CD4-positive, alpha-beta T cell (primary cell): ENCODE data around the gene MYBPC3. TPM values are rescaled to one million over a fixed set of nuclear protein-coding genes. Genes with fewer than 3 reads are reported as not detected.

Source experiments
- ATAC-seq: fragments of 200-7000 bp; cut with Tn5 transposase; one replicate; pipeline ENCODE4 v1.10.0; 2022; ENCODE audit warnings: mild to moderate bottlenecking; ENCODE audit not compliant: poor library complexity
- CTCF ChIA-PET: fragments of 350-600 bp; sonication (Branson Sonifier 250); formaldehyde crosslinking; loops from one replicate; lab custom pipeline; 2021; ENCODE audit warnings: antibody characterized with exemption, inconsistent platforms; lab: Charles Lee
- POLR2A ChIA-PET: fragments of 350-600 bp; sonication (Branson Sonifier 250); formaldehyde crosslinking; loops from one replicate; lab custom pipeline; 2021; ENCODE audit warnings: antibody characterized with exemption, inconsistent platforms; lab: Charles Lee
- DNase-seq, 14 experiments: peaks; one replicate each; pipeline ENCODE4 v3.0.0-alpha.2; 2013 to 2020; ENCODE audit warnings: mixed read lengths in 2 of 14
- H3K27ac ChIP-seq, 2 donors: one replicate each; pipeline versions ENCODE4 v1.5.1 to v1.7.0; 2013; ENCODE audit warnings: low read length in 2 of 2, low read depth in 1 of 2, mild to moderate bottlenecking in 1 of 2
- H3K27me3 ChIP-seq, 2 experiments: 1 replicate in 1 of 2; 2 replicates in 1 of 2; pipeline versions ENCODE4 v1.6.1 to v1.7.0; 2013; ENCODE audit warnings: low read length in 2 of 2, control low read depth in 1 of 2, mild to moderate bottlenecking in 1 of 2, moderate library complexity in 1 of 2; ENCODE audit not compliant: insufficient read depth in 2 of 2, control insufficient read depth in 1 of 2
- H3K36me3 ChIP-seq: one replicate; pipeline ENCODE4 v1.6.1; 2013; ENCODE audit warnings: low read length, control low read depth; ENCODE audit not compliant: insufficient read depth
- H3K4me1 ChIP-seq: one replicate; pipeline ENCODE4 v1.6.1; 2013; ENCODE audit warnings: low read length, control low read depth; ENCODE audit not compliant: insufficient read depth
- H3K4me3 ChIP-seq: one replicate; pipeline ENCODE4 v1.5.1; 2013; ENCODE audit warnings: mild to moderate bottlenecking, low read length, moderate library complexity
- H3K9me3 ChIP-seq, 2 experiments: 1 replicate in 1 of 2; 2 replicates in 1 of 2; pipeline versions ENCODE4 v1.6.1 to v1.7.0; 2013; ENCODE audit warnings: low read length in 2 of 2, mild to moderate bottlenecking in 2 of 2, control low read depth in 1 of 2, moderate library complexity in 1 of 2; ENCODE audit not compliant: control insufficient read depth in 1 of 2, insufficient read depth in 1 of 2
- H3K27ac Mint-ChIP-seq: one replicate; pipeline ENCODE4 v1.8.0; 2020; ENCODE audit warnings: mixed read lengths
- H3K27me3 Mint-ChIP-seq: one replicate; pipeline ENCODE4 v1.8.0; 2021; ENCODE audit warnings: mixed read lengths
- H3K36me3 Mint-ChIP-seq: one replicate; pipeline ENCODE4 v1.8.0; 2021; ENCODE audit warnings: low read depth, mixed read lengths
- H3K4me1 Mint-ChIP-seq: one replicate; pipeline ENCODE4 v1.8.0; 2021; ENCODE audit warnings: low read depth, mixed read lengths
- H3K4me3 Mint-ChIP-seq: one replicate; pipeline ENCODE4 v1.8.0; 2020; ENCODE audit warnings: mild to moderate bottlenecking, mixed read lengths
- H3K9me3 Mint-ChIP-seq: one replicate; pipeline ENCODE4 v1.8.0; 2020; ENCODE audit warnings: mixed read lengths
- intact Hi-C, 2 experiments: fragments of 100-400 bp; cut with DNase I in 1 of 2; cut with micrococcal nuclease in 1 of 2; formaldehyde crosslinking; loops; one replicate each; pipeline versions ENCODE4 v1.15.1 to v1.9.0; 2023 to 2025; cut with DNase I, micrococcal nuclease
- total RNA-seq, 174 experiments: library from RNA in 2 of 174; stranded (reverse) in 2 of 174; gene quantifications; one replicate each; pipeline ENCODE4 v1.2.3 and lab custom pipeline; 2021 to 2026
- TF ChIP-seq, protein P1 (sequence below): fragments of 200-600 bp; IDR thresholded peaks from one replicate; pipeline ENCODE4 v1.8.0; 2022; ENCODE audit warnings: antibody characterized with exemption, mild to moderate bottlenecking

The MYBPC3 gene
- total RNA-seq, 2 experiments from 2014 or later = not detected

DNA sequence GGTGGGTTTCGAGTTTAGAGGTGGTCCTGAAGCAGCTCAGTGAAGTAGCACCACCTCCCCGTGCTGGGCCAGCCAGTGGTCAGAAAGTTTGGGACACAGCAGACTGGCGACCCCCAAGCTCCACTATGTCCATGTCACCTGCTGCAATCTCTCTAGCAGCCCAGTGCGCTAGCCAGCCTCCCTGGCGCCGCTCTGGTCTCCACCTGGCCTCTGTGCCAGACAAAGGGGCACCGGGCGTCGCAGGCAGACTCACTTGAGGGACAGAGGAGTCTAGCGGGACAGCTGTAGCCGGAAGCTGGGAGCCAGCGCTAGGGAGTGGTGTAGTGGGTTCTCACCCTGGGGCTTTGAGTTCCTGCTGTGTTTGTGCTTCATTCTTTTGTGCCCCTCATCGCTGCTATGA lies 25.5 kb downstream of the MYBPC3 start:
- no peak overlapping the region for H3K4me3 Mint-ChIP-seq
- DNase-seq (no peak), ATAC-seq (no peak)
- H3K9me3 Mint-ChIP-seq = no peaks in the 10 kb centered on the region
- POLR2A ChIA-PET = no interaction called here
- peak overlapping the region; percentile 60 for H3K27ac Mint-ChIP-seq
- H3K4me3 ChIP-seq = no peak overlapping the region
- H3K27ac ChIP-seq = no peak overlapping the region
- intact Hi-C loops = no loop called here
- CTCF ChIA-PET = no interaction called here
- no peaks in the 10 kb centered on the region for H3K9me3 ChIP-seq
- TF ChIP-seq, protein P1, sequence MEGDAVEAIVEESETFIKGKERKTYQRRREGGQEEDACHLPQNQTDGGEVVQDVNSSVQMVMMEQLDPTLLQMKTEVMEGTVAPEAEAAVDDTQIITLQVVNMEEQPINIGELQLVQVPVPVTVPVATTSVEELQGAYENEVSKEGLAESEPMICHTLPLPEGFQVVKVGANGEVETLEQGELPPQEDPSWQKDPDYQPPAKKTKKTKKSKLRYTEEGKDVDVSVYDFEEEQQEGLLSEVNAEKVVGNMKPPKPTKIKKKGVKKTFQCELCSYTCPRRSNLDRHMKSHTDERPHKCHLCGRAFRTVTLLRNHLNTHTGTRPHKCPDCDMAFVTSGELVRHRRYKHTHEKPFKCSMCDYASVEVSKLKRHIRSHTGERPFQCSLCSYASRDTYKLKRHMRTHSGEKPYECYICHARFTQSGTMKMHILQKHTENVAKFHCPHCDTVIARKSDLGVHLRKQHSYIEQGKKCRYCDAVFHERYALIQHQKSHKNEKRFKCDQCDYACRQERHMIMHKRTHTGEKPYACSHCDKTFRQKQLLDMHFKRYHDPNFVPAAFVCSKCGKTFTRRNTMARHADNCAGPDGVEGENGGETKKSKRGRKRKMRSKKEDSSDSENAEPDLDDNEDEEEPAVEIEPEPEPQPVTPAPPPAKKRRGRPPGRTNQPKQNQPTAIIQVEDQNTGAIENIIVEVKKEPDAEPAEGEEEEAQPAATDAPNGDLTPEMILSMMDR = no peak
- H3K36me3 Mint-ChIP-seq = peaks cover 65% of the 10 kb centered on the region
- H3K27me3 Mint-ChIP-seq = no peaks in the 10 kb centered on the region
- H3K4me1 Mint-ChIP-seq = no peaks in the 10 kb centered on the region
- H3K36me3 ChIP-seq = peaks cover 27% of the 10 kb centered on the region
- H3K4me1 ChIP-seq = no peaks in the 10 kb centered on the region
- no peaks in the 10 kb centered on the region for H3K27me3 ChIP-seq

DNA sequence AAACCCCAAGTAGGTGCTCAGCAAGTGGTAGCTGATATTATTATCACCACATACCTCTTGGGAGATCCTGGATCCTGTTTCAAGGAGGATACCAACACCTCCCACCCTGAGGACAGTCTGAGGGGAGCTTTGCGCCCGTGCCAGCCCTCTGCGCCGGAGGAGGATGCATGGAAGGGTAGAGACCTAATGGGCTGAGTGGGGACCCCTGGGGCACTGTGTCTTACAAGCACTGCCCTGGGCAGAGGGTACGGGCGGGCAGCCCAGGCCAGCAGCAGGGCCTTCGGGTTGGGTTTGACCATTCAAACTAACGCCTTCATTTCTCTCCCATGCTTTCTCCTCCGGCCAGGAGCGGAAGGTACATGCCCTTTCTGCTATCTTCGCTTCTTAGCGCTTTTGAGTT lies 26.3 kb downstream of the MYBPC3 start:
- TF ChIP-seq, protein P1 = no peak
- H3K4me3 Mint-ChIP-seq = no peak overlapping the region
- peak overlapping the region; percentile 60 for H3K27ac Mint-ChIP-seq
- H3K4me1 ChIP-seq = no peaks in the 10 kb centered on the region
- no peak overlapping the region for H3K4me3 ChIP-seq
- ATAC-seq (no peak), DNase-seq (no peak)
- intact Hi-C loops = no loop called here
- H3K36me3 ChIP-seq = peaks cover 35% of the 10 kb centered on the region
- POLR2A ChIA-PET = no interaction called here
- CTCF ChIA-PET = no interaction called here
- H3K27me3 ChIP-seq = no peaks in the 10 kb centered on the region
- H3K9me3 Mint-ChIP-seq = no peaks in the 10 kb centered on the region
- no peaks in the 10 kb centered on the region for H3K4me1 Mint-ChIP-seq
- peaks cover 73% of the 10 kb centered on the region for H3K36me3 Mint-ChIP-seq
- no peaks in the 10 kb centered on the region for H3K9me3 ChIP-seq
- no peak overlapping the region for H3K27ac ChIP-seq
- no peaks in the 10 kb centered on the region for H3K27me3 Mint-ChIP-seq

DNA sequence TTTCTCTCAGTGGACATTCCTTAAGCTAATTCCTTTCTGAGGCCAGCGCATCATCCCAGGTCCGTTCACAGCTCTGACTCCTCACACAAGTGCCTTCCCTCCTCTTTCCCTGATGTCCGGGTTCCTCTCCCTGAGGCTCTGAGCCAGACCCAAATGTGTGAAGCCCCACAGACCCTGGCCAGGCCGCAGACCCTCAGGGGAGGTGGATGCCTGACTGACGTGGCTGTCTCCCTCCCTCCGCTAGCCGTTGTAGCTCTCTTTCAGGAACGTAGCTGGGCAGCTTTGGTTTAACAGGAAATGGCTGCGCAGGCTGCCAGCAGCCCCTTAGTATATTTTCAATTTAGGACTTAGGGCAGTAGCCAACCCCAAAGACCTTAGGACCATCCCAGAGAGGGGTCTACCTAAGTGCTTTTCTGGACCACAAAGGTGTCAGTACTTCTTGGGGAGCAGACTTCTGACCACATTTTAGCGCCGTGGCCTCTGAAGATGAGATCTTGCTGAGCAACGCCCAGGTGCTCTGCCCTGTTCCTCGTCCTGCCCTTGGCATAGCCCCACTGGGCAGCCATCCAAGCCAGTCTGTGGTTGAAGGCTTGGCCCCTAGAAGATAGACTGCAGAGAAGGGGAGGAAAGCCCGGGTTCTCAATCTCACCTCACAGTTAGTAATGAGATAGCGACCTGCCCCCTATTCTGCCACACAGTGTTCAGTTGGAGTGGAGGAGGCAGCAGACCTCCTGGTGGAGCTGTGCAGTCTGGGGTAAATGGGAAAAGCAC lies 27.0 kb downstream of the MYBPC3 start:
- H3K9me3 ChIP-seq = no peaks in the 10 kb centered on the region
- intact Hi-C loops = no loop called here
- H3K36me3 Mint-ChIP-seq = peaks cover 71% of the 10 kb centered on the region
- H3K9me3 Mint-ChIP-seq = no peaks in the 10 kb centered on the region
- no peak overlapping the region for H3K27ac ChIP-seq
- ChIA-PET CTCF (no interaction called here), POLR2A (no interaction called here)
- H3K27ac Mint-ChIP-seq = peak overlapping the region; percentile 60
- no peak overlapping the region for H3K4me3 ChIP-seq
- no peaks in the 10 kb centered on the region for H3K4me1 Mint-ChIP-seq
- H3K27me3 ChIP-seq = no peaks in the 10 kb centered on the region
- no peaks in the 10 kb centered on the region for H3K27me3 Mint-ChIP-seq
- TF ChIP-seq, protein P1 = no peak
- H3K36me3 ChIP-seq = peaks cover 38% of the 10 kb centered on the region
- no peak for DNase-seq
- H3K4me3 Mint-ChIP-seq = no peak overlapping the region
- H3K4me1 ChIP-seq = no peaks in the 10 kb centered on the region
- no peak for ATAC-seq
